Measurements from ENCODE around the gene DUSP15.
"Not testable (repeated sequence)": the region's sequence is repeated elsewhere in the genome, so short reads cannot be mapped to it uniquely, and the experiment has no call there.

The DUSP15 gene

DNA sequence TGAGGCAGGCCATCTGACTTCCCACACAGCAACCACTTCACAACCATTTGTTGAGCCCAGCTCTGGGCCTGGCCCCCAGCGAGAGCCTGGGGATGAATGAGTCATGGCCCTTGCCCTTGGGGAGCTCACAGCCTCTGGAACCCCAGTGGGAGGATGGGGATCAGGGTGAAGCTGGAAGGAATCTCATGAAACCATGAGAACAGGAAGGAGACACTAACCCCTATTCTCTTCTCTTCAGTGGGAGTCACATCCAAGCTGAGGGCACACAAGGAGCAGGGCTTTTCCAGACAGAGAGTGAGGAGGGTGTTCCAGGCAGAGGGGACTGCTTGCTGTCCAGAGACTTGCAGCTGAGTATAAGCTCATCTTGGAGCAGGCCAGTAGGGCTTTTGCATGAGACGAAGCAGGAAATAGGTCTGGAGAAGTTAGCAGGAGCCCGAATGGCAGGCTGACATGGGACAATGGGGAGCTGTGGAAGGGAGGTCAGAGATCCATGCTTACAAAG lies 32.4 kb downstream of the DUSP15 start:
- peak; percentile 29 for DNase-seq

DNA sequence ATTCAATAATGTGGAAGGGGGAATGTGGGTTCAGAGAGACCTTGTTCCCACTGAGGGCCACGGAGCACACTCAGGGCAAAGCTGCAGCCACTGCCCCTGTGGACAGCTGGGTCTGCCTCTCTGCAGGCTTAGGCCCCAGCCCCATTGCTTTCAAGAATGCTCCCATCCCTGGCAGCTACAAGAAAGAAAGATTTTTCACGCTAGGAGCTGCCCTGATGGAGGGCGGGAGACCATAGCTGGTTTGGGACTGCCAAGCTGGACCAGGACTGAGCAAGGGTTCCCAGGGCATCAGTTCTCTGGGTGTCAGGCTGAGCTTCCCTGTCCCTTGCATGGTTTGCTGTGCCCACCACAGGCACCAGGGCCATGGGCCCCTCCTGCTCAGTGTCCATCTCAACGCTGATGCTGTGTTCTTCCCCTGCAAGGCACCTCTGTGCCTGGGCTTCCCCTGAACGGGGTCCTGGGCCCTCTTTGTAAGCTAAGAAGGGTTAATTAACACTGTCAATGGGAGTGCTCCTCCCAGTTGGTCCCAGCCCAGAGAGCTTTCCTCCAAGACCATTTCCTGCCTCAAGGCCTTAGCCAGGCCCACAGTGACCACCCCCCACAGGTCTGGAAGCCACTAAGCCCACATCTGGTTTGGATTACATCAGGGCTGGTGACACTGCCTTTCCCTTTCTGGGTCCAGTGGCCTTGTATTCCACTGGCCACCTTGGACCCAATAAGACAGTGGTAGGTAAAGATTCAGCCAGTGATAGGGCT lies 33.3 kb downstream of the DUSP15 start:
- no peak for DNase-seq

DNA sequence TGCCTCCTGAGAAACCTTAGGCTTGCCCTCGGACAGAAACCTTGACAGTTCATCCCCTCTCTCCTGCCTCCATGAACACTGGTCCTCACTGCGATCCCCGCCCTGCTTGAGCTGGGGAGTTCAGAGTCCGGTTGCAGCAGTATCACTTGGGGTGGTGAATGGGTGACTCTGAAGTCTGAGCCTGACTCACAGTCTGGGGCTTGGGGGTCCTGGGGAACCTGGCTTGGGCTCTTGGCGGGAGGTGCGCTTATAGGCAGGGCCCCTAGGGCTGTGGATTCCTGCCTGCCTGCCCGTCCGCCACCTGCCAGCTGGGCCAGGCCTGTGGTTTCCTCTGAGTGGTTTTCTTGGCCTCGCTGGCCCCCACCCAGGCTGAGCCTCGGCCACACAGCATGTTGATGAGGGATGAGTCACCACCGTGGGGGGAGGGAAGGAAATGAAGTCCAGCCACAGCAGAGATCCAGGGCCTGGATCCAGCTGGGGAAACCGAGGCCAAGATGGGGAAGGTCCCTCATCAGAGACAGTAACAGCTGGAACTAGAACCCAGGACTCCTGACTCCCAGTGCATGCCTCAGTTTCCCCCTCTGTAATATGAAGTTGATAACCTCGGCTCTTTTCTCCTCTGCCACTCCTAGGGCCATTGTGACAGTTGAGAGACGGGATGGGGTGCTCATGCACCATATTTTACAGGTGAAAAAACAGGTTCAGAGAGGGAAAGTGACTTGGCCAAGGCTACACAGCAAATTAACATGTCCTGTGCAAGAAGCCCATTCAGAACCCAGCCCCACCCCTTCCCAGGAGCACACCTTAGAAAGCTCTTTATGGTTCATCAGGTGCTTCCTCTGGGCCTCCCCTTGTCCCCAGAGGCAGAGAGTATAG lies 34.1 kb downstream of the DUSP15 start:
- peak; percentile 94 for DNase-seq

DNA sequence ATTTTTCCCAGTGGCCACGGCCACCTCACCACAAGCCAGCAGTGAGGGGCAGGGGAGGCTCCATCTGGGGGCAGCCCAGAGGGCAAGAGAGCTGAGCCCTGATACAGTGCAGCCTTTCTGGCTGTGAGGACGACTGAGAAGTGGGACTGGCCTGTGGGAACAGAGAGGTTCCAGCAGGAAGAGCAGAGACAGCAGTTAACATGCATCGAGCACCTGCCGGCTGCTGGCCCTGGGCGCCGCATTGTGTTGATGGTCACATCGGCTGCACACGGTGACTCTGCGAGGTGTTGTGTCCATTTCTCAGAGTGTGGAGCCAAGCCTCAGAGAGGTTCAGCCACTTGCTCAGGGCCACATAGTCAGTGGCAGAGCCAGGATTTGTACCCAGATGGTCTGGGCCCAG lies 34.8 kb downstream of the DUSP15 start:
- no peak for DNase-seq

DNA sequence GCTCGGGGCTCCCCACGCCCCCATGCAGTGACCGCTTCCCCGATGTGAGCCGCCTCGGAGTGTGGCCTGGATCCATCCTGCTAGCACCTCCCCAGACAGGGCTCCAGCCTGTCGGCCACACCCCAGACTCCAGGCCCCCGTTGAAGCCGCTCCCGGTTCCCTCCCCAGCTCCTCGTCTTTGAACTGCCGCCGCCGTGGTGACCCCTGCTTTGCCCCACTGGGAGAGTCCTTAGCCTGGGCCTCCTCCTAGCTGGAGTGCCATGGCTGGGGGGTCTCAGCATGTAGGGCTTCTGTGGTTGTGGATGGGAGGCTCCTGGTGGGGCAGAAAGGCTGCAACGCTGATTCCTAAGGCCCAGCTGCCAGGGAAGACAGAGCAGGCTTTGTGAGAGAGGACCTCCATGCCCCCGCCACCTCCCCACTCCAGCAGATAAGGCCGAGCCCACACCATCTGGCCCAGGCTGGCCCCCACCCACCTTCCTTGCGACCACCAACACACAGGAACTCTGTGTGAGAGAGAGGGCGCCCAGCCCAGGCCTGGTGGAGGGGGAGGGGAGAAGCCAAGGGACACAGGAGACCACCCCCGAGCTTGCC lies 36.3 kb downstream of the DUSP15 start:
- DNase-seq, result no peak

DNA sequence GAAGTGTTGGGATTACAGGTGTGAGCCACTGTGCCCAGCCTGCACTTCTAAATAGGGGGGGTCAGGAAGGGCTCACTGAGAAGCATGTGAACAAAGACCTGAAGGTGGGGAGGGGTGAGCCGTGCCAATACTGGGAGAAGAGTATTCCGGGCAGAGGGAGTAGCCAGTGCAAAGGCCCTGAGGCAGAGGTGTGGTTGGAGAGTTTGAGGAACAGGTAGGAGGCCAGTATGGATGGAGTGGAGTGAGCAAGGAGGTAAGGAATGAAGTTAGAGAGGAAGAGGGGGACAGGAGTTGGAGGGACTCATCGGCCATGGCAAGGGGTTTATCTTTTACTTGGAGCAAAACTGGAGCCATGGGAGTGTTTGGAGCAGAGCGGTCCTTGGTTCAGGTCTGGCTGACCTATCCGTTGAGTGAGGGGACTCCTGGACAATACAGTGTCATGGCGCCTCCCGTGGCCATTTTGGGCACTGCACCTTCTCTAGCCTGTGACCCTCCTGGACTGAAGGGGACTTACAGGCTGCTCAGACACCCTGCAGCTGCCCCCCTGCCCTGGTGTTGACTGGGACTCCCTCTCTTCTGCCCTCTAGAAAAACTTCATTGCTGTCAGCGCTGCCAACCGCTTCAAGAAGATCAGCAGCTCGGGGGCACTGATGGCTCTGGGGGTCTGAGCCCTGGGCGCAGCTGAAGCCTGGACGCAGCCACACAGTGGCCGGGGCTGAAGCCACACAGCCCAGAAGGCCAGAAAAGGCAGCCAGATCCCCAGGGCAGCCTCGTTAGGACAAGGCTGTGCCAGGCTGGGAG lies 37.0 kb downstream of the DUSP15 start:
- peak; percentile 80 for DNase-seq

DNA sequence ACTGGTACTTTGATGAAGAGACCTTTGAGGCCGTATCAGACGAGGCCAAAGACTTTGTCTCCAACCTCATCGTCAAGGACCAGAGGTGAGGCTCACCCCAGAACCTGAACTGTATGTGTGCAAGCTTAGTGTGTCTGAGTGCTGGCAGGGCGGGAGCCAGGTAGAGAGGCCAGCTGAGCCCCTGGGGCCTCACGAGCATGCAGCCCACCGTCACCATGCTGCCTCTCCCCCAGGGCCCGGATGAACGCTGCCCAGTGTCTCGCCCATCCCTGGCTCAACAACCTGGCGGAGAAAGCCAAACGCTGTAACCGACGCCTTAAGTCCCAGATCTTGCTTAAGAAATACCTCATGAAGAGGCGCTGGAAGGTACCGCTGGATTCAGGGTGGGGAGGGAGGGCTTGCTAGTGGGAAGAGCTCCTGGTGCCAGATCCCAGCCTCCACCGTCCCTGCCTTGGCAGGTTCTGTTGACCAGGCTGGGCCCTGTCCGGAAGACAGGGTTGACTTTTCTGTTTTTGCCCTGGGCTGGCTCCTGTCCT lies 38.5 kb downstream of the DUSP15 start:
- DNase-seq, result no peak

DNA sequence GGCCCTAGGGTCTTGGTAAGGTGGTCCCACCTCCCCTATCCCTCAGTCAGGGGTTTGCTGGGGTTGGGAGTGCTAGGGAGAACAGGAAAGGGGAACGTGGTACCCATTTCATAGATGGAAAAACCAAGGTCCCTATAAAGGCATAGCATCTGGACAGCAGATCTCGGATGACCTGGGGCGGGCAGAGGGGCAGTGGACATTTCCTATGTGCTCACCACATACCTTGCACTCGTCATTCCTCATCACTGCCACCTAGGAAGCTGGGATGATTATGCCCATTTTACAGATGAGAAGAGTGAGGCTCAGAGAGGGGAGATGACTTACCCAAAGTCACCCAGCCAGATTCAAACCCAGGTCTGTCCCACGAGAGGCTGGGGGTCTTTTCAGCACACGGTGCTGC lies 39.1 kb downstream of the DUSP15 start:
- DNase-seq, result no peak

DNA sequence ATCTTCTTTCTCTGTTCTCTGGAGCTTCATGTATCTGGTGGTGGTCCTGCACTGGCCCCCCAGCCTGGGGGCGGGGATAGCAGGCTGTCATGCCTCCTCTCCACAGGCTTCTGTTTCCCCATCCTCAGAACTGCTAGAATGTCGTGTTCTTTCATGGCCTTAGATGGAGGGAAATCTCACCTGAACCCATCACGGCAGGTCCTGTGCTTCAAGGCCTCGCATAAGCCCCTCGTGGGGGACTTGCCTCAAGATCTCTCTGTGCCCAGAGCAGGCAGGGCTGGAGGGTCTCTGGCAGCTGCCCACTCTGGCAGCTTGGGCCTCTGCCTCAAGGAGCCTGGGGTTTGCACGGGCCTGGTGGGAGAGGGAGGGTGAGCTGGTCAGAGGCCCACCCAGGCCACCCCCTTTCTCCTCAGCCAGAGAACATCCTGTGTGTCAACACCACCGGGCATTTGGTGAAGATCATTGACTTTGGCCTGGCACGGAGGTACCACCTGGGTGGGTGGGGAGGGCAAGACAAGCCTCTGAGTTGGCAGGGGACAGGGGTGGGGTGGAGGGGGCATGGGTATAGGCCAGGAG lies 39.8 kb downstream of the DUSP15 start:
- DNase-seq, result no peak

DNA sequence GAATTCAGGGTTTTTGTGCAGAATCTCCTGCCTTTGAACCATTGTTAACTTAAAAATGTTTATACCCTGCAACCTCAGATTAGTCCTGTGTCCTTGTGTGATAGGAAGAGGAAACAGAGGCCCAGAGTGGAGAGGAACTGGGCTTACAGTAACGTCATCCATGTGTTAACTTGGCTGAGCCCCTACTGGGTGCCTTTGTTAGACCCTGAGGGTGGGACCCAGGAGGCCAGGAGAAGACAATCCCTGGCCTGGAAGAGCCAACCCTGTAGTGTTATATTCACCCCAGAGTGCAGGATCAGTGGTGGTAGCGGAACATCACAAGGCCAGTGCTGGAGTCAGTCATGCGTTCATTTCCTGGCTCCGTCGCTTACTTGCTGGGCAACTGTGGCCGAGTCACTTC lies 40.6 kb downstream of the DUSP15 start:
- DNase-seq, result no peak

DNA sequence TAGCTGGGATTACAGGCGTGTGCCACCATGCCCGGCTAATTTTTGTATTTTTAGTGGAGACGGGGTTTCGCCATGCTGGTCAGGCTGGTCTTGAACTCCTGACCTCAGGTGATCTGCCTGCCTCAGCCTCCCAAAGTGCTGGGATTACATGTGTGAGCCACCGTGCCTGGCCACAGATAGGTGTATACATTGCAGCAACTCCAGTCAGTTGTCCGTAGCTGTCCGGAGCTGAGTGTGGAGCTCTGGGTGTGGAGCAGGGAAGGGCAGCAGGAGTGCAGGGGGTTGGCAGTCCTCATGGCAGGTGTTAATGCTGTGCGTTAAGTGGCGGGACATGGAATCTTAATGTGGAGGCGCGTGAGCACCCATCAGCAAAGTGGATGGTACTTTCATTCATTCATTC lies 42.3 kb downstream of the DUSP15 start:
- not testable (repeated sequence) for DNase-seq

DNA sequence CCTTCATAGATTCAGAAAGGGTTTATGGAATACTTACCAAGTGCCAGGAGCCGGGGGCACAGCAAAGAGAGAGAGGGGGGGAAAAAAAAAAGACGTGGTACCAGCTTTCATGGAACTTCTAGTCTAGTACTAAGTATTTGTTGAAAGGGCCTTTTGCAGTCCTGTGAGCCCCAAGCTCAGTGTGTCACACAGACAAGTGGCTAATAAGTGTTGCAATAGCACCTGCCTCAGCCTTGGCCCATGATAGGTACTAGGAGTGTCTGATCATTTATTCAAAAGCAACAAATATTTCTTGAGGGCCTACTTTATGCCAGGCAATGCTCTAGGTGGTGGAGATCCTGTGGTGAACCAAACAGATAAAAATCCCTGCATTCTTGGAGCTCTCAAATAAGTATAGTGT lies 43.3 kb downstream of the DUSP15 start:
- DNase-seq, result no peak

DNA sequence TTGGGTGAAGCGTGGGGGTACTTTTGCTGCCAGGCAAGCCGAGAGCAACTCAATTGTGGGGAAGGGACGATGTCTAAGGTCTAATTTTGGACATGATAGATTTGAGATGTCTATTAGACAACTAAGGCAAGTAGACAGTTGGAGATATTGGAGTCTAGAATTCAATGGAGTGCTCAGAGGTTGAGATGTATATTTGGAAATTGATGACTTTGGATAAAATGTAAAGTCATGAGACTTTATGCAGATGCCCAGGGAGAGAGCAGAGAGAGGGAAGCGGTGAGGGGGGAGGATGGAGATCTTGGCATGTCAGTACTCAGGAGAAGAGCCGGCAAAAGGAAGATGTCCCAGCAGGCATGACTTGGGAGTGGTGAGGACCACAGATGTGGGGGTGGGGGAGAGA lies 44.3 kb downstream of the DUSP15 start:
- DNase-seq, result no peak

DNA sequence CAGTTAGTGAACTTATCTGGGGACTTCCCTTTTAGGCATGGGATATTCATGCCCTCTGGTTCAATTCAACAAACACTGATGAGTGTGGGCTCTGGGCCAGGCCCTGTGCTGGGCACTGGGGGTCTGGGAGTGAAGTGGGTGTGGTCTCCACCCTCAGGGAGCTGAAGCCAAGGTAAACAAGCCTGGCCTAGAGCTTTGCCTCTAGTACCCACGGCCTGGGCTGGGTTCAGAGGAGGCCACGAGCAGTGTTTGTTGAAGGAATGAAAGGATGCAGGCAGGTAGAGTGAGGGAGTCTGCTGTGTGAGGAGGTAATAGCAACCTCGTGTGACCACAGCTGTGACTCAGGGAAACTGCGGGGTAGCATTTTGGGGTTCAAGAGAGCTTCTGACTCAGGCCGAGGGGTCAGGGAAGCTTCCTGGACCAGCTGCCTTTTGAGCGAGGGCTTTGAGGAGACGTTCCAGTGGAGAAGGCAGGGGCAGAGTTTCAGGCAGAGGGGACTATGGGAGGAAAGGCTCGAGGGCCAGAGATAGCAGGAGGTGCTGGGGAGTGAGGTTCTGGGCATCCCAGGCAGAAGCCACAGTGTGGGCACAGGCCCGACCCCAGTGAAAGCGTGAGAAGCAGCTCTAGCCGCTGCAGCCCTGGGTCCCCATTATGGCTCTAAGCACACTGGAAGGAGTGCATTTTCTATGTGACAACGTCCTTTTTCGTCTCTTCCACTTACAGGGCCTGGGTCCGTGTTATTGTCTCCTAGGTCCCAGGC lies 45.6 kb downstream of the DUSP15 start:
- no peak for DNase-seq

DNA sequence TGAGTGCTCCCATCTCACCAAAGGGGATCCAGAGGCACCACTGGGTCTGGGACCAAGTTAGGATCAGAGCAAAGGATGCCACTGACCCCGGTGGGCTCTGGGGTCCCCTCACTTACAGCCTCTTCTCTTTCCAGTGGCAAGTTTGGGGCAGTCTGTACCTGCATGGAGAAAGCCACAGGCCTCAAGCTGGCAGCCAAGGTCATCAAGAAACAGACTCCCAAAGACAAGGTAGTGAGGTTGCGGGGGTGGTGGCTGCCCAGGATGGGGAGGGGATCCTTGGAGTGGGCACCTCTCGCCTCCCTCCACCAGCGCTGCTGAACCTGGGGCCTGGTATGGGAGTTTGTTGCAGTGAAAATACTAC lies 46.2 kb downstream of the DUSP15 start:
- no peak for DNase-seq

DNA sequence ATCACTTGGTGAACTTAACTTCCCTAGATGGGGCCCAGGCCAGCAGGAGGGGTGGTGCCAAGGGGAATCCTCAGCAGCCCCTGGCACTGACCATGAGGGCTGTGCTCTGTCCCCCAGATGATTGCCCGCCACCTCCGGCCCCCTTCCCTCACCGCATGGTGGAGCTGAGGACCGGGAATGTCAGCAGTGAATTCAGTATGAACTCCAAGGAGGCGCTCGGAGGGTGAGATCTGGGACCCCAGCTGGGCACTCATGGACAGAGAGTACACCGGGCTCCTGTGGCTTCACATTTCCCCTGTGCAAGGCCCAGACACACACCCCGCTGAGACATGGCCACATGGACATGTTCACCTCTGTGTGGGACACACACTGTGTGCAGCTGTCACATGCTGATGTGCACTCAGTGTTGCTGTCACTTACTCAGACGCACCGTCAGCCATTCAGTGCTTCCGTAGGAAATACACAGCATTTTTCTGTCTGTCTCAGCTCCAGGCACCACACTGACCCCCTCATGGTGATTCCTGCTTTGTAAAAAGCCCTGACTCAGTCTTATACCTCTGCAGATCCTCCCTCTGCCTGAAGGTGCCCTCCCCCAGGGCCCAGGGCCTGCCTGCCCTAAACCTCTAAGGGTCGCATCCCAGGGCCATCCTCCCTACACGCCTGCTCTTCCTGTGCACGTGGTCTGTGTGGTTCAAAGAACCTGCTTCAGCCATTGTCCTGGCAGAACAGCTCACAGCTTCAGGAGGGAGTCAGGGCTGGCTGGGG lies 46.8 kb downstream of the DUSP15 start:
- DNase-seq, result no peak

DNA sequence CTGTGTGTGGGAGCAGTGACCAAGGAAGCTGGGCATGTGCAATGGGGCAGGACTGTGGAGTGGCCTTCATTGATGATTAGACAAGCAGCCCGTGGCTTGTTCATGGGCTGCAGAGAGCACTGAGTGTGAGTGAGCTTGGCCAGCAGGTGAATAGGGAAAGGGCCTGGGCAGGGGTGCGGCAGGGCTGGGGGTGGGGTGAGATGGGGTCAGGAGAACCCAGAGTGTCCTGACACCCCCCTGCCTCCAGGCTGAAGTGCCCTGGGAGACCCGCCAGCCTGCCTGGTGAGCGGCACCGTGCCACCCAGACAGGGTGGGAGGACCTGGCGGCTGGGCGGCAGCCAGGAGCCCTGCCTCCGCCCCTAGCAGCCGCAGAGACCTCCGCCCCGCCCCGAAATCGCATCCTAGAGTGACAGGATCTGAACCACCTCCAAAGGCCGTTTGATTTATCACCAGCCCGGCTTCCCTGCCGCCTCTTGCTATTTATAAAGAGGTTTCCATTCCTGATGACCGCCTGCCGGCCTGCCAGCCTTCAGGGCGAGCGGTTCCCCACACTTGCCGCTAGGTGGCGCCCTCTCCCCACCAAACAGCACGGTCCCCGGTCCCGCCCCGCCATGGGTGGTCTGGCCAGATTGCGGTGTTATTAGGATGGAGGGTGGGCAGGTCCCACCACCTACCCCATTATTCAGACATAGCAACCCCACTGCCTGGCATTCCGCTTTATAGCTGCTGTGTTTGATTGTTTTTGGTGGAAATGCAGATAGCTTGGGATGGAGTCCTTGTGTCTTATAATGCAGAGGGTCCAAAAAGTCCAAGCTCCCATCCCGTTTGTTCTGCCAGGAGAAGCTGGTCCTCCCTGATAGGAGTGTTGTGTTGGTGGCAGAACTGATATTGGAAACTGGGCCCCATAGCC lies 47.7 kb downstream of the DUSP15 start:
- DNase-seq, result peak; percentile 82

DNA sequence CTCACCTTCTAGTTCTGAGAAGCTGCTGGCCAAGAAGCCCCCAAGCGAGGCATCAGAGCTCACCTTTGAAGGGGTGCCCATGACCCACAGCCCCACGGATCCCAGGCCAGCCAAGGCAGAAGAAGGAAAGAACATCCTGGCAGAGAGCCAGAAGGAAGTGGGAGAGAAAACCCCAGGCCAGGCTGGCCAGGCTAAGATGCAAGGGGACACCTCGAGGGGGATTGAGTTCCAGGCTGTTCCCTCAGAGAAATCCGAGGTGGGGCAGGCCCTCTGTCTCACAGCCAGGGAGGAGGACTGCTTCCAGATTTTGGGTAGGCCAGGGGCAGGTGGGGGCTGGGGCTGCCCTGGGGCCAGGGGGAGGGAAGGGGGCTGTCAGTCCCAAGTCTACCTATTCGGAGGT lies 48.9 kb downstream of the DUSP15 start:
- no peak for DNase-seq

DNA sequence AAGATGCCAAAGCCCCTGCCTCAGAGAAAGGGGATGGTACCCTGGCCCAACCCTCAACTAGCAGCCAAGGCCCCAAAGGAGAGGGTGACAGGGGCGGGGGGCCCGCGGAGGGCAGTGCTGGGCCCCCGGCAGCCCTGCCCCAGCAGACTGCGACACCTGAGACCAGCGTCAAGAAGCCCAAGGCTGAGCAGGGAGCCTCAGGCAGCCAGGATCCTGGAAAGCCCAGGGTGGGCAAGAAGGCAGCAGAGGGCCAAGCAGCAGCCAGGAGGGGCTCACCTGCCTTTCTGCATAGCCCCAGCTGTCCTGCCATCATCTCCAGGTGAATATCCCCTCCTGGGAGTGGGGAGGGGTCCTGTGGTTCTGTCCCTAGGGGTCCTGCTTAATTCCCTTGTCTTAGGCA lies 50.1 kb downstream of the DUSP15 start:
- DNase-seq, result no peak

All from hematopoietic multipotent progenitor cell treated with erythropoietin and hydrocortisone succinate and interleukin-3 and kit ligand, for 4 days (in vitro differentiated cells).